Activated CD4-positive, alpha-beta T cell treated with anti-CD3 and anti-CD28 coated beads for 48 hours (primary cell): ENCODE results near the gene DGLUCY.
"Not testable (repeated sequence)": the region's sequence is repeated elsewhere in the genome, so short reads cannot be mapped to it uniquely, and the experiment has no call there.

Experiments
- DNase-seq: peaks from one replicate; pipeline ENCODE4 v3.0.0-alpha.2; 2020

DGLUCY gene

GRCh38 chr14:91142214-91142668 is 28.4 kb downstream of the DGLUCY start:
- DNase-seq = no peak

DNA sequence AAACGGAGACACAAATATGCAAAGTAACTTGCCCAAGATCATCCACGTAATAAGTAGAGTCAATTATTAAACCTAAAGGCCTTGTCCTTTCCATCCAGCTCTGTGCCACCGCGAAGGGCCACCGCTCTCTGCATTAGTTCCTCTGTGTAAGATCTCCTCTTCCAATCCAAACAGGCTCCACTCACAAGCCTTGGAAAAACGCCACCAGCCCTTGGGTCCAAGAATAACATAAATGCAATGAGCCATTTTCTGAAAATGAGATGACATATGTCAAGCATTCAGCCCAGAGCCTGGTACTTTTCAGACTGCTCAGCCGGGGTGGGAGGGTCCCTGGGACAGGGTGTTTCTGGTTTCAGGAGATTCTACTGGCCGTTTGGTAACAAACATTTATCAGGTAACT is 30.0 kb downstream of the DGLUCY start:
- DNase-seq = no peak

- no peak for DNase-seq
Observed at GRCh38 chr14:91144425-91145145, 30.7 kb downstream of the DGLUCY start.

DNA sequence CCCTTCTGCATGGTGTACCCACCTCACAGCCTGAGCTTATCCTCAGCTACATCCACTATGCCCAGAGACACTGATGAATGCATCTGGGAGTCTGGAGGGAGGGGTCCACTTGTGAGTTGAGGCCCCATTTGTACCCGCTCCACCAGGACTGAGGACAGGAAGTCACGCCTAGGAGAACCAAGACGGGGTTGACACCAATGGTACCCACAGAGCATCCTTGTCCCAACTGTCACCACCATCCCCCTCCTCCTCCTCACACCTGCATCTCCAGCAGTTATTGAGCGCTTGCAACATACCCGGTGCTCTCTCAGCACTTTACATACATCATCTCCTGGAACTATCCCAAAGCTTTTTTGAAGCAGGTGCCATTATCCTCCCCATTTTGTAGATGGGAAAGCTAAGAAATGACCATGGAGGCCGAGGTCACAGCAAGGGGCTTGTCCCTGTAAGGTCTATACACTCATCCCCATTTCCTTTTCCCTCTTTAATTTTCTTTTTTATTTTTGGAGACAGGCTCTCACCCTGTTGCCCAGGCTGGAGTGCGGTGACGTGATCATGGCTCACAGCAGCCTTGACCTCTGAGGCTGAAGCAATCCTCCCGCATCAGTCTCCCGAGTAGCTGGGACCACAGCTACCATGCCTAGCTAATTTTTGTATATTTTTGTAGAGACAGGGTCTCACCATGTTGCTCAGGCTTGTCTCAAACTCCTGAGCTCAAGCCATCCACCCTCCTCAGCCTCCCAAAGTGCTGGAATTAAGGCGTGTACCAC is 31.7 kb downstream of the DGLUCY start:
- no peak for DNase-seq

GRCh38 chr14:91146661-91147060 is 32.8 kb downstream of the DGLUCY start:
- DNase-seq = no peak

- DNase-seq = no peak
Observed at GRCh38 chr14:91149462-91149861, 35.6 kb downstream of the DGLUCY start.

- no peak for DNase-seq
Observed at GRCh38 chr14:91152499-91152898, 38.6 kb downstream of the DGLUCY start.

- no peak for DNase-seq
Observed at GRCh38 chr14:91153360-91153759, 39.5 kb downstream of the DGLUCY start.

DNA sequence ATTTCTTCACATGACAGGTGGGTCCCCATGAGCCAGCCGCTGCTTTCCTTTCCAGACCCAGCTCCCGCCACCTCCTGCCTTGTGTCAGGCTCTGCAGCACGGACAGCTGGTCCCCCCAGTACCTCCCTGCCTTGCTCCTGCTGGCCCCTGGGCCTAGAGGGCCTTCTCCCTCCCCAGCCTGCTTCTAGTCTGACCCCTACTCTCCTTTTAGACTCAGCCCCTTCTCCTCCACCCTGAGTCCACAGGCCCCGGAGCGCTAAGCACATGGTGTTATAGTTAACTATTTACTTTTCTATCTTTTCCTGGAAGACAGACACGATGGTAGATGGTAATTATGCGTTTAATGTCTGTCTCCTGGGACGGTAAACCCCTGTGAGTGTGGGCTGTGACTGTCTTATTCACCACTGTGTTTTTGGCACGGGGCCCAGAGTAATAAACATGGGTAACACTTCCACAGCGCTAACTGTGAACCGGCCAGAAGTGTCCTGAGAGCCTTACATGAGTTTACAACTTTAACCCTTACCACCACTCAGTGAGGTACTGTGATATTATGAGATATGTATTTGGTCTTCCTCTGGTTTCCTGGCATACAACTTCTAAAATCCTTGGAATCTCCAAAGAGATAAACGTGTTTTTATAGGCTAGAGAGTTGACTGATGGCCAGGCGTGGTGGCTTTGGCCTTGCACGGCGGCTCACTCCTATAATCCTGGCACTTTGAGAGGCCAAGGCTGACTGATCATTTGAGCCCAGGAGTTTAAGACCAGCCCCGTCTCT is 41.2 kb downstream of the DGLUCY start:
- peak; percentile 26 for DNase-seq

DNA sequence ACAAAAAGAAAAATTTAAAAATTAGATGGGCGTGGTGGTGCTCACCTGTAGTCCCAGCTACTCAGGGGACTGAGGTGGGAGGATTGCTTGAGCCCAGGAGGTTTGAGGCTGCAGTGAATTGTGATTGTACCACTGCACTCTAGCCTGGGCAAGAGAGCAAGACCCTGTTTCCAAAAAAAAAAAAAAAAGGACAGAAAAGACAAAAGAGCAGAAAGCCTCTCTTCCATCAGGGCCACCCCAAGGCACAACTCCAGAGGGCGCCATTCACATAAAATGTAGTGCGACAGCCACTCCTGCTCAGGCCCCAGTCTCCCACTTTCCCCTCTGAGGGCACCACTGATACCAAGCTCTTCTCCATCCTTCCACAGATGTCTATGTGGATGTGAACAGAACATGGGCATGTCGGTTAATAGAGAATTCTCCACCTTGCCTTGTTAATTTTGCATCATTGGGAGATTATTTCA is 41.8 kb downstream of the DGLUCY start:
- DNase-seq = peak; percentile 22

DNA sequence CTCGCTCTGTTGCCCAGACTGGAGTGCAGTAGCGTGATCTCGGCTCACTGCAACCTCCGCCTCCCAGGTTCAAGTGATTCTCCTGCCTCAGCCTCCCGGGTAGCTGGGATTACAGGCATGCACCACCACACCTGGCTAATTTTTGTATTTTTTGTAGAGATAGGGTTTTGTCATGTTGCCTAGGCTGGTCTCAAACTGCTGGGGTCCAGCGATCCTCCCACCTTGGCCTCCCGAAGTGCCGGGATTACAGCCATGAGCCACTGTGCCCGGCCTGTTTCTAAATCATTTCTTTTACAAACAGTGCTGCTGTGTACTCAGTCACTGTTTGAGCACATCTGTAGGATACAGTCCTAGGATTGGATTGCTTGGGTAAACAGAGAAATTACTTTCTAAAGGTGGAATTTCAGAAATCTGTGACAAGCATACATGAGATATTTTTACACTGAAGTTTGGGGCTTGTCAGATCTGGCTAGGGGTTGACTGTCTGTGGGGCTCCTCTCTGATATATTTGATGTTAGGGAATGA is 42.3 kb downstream of the DGLUCY start:
- DNase-seq = not testable (repeated sequence)

DNA sequence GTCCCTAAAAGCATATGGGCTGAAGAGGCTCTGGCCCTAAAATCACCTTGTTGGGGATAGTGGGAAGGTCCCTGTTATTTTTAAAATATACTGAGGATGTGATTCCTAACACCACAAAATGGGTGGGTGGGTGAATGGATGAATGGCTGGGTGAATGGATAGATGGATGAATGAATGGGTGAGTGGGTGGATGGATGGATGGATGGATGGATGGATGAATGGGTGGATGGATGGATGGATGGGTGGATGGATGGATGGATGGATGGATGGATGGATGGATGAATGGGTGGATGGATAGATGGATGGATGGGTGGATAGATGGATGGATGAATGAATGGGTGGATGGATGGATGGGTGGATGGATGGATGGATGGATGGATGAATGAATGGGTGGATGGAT is 43.0 kb downstream of the DGLUCY start:
- not testable (repeated sequence) for DNase-seq

DNA sequence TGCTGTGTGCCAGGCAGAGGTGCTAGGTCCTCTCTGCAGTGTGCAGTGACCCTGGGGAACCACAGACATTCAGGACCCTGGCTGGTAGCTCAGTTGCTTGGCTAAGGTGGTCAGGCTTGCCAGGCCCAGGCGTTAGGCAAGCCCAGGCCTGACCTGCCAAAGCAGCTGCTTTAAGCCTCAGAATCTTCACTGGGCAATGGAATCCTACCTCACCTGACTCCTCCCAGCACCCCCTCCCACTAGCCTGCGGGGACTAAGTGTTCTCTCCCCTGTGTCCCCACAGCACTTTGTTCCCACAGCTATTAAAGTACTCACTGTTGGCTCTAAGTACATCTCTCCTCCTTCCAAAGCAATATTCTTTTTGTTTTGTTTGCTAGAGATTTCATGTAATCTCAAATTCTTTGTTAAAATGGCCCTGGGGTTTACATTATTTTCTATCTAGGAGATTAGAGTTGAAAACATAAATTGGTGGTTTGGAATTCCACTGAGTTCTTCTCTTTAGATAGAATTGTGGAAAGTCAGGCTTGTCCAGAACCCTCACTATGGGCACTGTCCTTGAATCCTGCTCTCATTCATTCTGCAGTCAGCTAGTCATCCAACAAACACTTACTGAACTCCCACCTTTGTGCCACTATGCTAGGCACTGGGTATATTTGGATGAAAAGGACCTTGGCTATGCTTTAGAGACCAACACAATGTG is 44.4 kb downstream of the DGLUCY start:
- no peak for DNase-seq

GRCh38 chr14:91159182-91159581 is 45.3 kb downstream of the DGLUCY start:
- DNase-seq = no peak

DNA sequence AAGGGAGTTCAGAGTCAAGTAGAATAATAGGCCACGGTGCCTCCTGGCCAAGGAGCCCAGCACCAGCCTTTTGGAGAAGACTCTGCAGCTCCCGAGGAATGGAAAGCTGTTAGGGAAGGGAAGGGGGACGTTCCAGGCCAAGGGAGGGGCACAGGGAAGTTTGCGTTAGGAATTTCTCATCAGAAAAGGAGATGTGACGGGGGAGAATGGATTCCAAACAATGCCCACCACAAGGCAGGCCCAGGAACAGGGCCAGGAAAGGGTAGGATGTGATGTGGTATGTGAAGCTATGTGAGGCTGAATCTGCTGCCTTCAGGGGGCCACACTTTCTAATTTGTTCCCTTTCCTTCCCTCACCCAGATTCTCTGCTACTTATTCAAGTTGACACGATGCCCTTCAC is 46.0 kb downstream of the DGLUCY start:
- no peak for DNase-seq

DNA sequence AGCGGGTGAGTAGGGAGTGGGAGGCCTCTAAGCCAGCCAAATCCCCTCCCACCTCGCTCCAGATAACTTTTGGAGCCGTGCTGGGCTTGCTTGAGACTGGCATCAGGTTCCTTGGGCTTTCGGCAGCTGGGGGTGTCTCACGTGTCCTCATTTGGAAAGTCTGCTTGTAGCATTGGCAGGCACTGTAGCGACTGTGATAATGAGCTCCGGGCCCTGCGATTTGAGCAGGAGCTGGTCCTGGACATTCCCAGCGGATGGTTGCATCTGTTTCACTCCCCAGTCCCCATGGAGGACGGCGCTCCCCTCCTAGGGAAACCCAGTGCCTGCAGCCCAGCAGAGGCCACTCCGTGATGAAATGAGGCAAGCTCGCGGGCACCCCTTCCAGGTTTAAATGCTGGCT is 49.4 kb downstream of the DGLUCY start:
- no peak for DNase-seq

GRCh38 chr14:91164676-91165075 is 50.8 kb downstream of the DGLUCY start:
- DNase-seq = no peak

- no peak for DNase-seq
Observed at GRCh38 chr14:91167380-91167770, 53.5 kb downstream of the DGLUCY start.

GRCh38 chr14:91169951-91170350 is 56.1 kb downstream of the DGLUCY start:
- no peak for DNase-seq

DNA sequence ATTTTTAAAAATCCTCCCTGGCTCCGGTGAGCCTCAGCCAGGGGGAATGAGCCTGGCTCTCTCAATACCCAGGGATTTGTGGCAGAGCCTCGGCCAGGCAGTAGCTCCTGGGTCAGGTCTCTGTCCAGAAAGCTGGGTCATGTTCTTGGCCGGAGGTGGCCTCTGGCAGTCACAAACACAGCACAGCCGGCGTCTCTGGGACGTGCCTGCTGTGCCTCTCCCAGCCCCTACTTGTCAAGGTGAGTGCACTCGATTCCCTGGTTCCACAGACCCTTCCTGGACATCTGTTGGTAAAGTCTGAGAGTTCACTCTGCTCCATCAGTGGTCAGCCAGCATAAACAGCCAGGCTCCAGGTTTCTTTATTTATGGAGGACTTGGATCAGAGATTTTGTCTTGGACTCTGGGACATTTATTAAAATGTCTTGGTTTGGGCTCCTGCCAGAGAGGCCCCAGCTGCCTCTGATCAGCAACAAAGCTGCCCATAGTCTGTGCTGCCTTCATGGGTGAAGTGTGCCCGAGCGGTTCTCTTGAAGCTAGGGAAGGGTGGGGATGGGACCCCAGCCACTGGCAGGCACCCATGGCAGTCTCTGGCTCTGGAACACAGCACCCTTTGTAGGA is 56.7 kb downstream of the DGLUCY start:
- no peak for DNase-seq

GRCh38 chr14:91171291-91171690 is 57.4 kb downstream of the DGLUCY start:
- no peak for DNase-seq

- DNase-seq = peak; percentile 86
Observed at GRCh38 chr14:91173221-91173670, 59.4 kb downstream of the DGLUCY start.
